Tibial nerve (tissue), 3 donors: Measurements from ENCODE around the gene BCL2L11.

Experiments used
- CTCF ChIP-seq, 5 experiments: fragments of 200-600 bp in 3 of 5; fragments of 450-650 bp in 2 of 5; sonication (generic) in 3 of 5; IDR thresholded peaks; one replicate each; pipeline ENCODE4 v1.5.1; 2016 to 2019; ENCODE audit warnings: antibody characterized with exemption in 5 of 5, mild to moderate bottlenecking in 3 of 5, moderate library complexity in 2 of 5
- POLR2A ChIP-seq, 2 donors: fragments of 450-650 bp; IDR thresholded peaks; one replicate each; pipeline ENCODE4 v1.6.1; 2017; ENCODE audit warnings: antibody characterized with exemption in 2 of 2, mild to moderate bottlenecking in 2 of 2, moderate library complexity in 2 of 2

GRCh38 chr2:111143107-111143842 lies 22.6 kb downstream of the BCL2L11 start:
- TF ChIP-seq CTCF (IDR thresholded peaks at IDR 0.05): no peak
- no peak for TF ChIP-seq POLR2A (IDR thresholded peaks at IDR 0.05)
